WTC11 (cell line): ENCODE data around the gene NRF1.

Source experiments
- NR2C2 ChIP-seq: sonication (generic); formaldehyde crosslinking; IDR thresholded peaks from 2 replicates; pipeline ENCODE4 v1.8.0; 2022; ENCODE audit warnings: mild to moderate bottlenecking, missing genetic modification reagents
- TF ChIP-seq, protein P1 (sequence below): fragments of 200-600 bp; IDR thresholded peaks from 2 replicates; pipeline ENCODE4 v1.8.0; 2022; ENCODE audit warnings: antibody characterized with exemption
- TF ChIP-seq, protein P2 (sequence below): sonication (generic); formaldehyde crosslinking; IDR thresholded peaks from 2 replicates; pipeline ENCODE4 v1.8.1; 2022; ENCODE audit warnings: mild to moderate bottlenecking, missing genetic modification reagents, moderate library complexity, borderline replicate concordance
- TF ChIP-seq, protein P3 (sequence below): fragments of 250-450 bp; sonication (Bioruptor Pico); IDR thresholded peaks from 2 replicates; pipeline ENCODE4 v1.9.0; 2021; ENCODE audit warnings: mild to moderate bottlenecking

DNA sequence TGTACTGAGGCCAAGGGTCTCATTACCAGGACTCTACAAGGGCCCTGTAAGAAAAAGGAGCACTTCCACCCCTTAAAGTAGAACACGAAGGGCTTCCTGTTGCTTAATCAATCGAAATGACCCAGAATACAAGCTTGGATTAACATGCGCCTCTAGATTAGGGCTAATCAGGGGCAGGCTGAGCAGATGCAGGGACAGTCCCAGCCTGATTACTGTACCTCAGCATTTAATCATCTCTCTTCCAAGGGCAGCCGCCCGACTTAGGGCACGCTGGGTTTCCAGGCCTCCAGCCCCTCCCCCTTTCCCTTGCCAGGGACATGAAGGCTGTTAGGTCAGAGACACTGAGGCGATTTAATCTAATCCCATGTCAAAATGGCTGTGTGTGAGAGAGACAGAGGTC is 138.6 kb downstream of the NRF1 start:
- TF ChIP-seq, protein P1, sequence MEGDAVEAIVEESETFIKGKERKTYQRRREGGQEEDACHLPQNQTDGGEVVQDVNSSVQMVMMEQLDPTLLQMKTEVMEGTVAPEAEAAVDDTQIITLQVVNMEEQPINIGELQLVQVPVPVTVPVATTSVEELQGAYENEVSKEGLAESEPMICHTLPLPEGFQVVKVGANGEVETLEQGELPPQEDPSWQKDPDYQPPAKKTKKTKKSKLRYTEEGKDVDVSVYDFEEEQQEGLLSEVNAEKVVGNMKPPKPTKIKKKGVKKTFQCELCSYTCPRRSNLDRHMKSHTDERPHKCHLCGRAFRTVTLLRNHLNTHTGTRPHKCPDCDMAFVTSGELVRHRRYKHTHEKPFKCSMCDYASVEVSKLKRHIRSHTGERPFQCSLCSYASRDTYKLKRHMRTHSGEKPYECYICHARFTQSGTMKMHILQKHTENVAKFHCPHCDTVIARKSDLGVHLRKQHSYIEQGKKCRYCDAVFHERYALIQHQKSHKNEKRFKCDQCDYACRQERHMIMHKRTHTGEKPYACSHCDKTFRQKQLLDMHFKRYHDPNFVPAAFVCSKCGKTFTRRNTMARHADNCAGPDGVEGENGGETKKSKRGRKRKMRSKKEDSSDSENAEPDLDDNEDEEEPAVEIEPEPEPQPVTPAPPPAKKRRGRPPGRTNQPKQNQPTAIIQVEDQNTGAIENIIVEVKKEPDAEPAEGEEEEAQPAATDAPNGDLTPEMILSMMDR = no peak
- TF ChIP-seq NR2C2 = no peak
- TF ChIP-seq, protein P2, sequence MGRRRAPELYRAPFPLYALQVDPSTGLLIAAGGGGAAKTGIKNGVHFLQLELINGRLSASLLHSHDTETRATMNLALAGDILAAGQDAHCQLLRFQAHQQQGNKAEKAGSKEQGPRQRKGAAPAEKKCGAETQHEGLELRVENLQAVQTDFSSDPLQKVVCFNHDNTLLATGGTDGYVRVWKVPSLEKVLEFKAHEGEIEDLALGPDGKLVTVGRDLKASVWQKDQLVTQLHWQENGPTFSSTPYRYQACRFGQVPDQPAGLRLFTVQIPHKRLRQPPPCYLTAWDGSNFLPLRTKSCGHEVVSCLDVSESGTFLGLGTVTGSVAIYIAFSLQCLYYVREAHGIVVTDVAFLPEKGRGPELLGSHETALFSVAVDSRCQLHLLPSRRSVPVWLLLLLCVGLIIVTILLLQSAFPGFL (CRISPR knock-in tag) = no peak
- TF ChIP-seq, protein P3, sequence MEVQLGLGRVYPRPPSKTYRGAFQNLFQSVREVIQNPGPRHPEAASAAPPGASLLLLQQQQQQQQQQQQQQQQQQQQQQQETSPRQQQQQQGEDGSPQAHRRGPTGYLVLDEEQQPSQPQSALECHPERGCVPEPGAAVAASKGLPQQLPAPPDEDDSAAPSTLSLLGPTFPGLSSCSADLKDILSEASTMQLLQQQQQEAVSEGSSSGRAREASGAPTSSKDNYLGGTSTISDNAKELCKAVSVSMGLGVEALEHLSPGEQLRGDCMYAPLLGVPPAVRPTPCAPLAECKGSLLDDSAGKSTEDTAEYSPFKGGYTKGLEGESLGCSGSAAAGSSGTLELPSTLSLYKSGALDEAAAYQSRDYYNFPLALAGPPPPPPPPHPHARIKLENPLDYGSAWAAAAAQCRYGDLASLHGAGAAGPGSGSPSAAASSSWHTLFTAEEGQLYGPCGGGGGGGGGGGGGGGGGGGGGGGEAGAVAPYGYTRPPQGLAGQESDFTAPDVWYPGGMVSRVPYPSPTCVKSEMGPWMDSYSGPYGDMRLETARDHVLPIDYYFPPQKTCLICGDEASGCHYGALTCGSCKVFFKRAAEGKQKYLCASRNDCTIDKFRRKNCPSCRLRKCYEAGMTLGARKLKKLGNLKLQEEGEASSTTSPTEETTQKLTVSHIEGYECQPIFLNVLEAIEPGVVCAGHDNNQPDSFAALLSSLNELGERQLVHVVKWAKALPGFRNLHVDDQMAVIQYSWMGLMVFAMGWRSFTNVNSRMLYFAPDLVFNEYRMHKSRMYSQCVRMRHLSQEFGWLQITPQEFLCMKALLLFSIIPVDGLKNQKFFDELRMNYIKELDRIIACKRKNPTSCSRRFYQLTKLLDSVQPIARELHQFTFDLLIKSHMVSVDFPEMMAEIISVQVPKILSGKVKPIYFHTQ (CRISPR knock-in tag) = no peak
